K562 (cell line): ENCODE measurements around the gene GOLGA8A. TPM values are rescaled to one million over a fixed set of nuclear protein-coding genes. Genes with fewer than 3 reads are reported as not detected.

Experiments used
- ATAC-seq: fragments of 200-7000 bp; cut with Tn5 transposase; 3 replicates; pipeline ENCODE4 v1.9.1; 2020; ENCODE audit warnings: moderate library complexity
- BruUV-seq: library from RNA; stranded (reverse); fragments of 400-500 nt; replicated peaks from 2 replicates; lab custom pipeline; 2021; lab: Mats Ljungman, UMichigan
- CTCF ChIA-PET: fragments of 300-600 bp; formaldehyde crosslinking; extraction: SDS; loops from one replicate; lab custom pipeline; 2021; ENCODE audit warnings: low intra/inter-chr PET ratio; lab: Yijun Ruan, JAX
- POLR2A ChIA-PET: fragments of 300-600, 350-650 bp; sonication (Branson Sonifier 250); formaldehyde crosslinking; extraction: SDS; loops from one replicate; lab custom pipeline; 2021; ENCODE audit warnings: antibody characterized with exemption, inconsistent platforms; lab: Yijun Ruan, JAX
- DNase-seq, 4 experiments: peaks; one replicate each; pipeline versions ENCODE4 v3.0.0 to v3.0.0-alpha.2; 2011 to 2018; ENCODE audit warnings: low spot score in 3 of 4, mixed read lengths in 3 of 4; ENCODE audit errors: extremely low read depth in 1 of 4
- FAIRE-seq: peaks from 2 replicates; lab custom pipeline; 2011; peaks lifted over from hg19 to GRCh38; lab: Jason Lieb, UNC
- H2AFZ ChIP-seq: 2 replicates; pipeline ENCODE4 v1.6.0; 2011; ENCODE audit warnings: low read depth, low read length, control low read depth, inconsistent platforms
- H3K27ac ChIP-seq: fragments of 200-600 bp; 3 replicates; pipeline ENCODE4 v1.8.0; 2011; ENCODE audit warnings: low read depth, mild to moderate bottlenecking, control low read depth, inconsistent platforms, low read length, moderate library complexity, mixed read lengths; ENCODE audit errors: extremely low read depth
- H3K27me3 ChIP-seq, 2 experiments: fragments of 300-600 bp in 1 of 2; 2 replicates in 1 of 2; 3 replicates in 1 of 2; pipeline versions ENCODE4 v1.6.0 to v1.8.0; 2011; ENCODE audit warnings: inconsistent platforms in 2 of 2, low read length in 2 of 2, mild to moderate bottlenecking in 1 of 2, mixed read lengths in 1 of 2, moderate library complexity in 1 of 2; ENCODE audit not compliant: control insufficient read depth in 2 of 2, insufficient read depth in 2 of 2
- H3K36me3 ChIP-seq: fragments of 300-600 bp; 3 replicates; pipeline ENCODE4 v1.8.0; 2011; ENCODE audit warnings: mild to moderate bottlenecking, low read length, inconsistent platforms; ENCODE audit not compliant: control insufficient read depth, insufficient read depth
- H3K4me1 ChIP-seq, 2 experiments: fragments of 200-600 bp in 1 of 2; replicated peaks in 1 of 2; 2 replicates in 1 of 2; 3 replicates in 1 of 2; pipeline versions ENCODE4 v1.5.1 to v1.8.0; 2011; ENCODE audit warnings: inconsistent platforms in 2 of 2, low read length in 2 of 2, mild to moderate bottlenecking in 1 of 2, mixed read lengths in 1 of 2, moderate library complexity in 1 of 2; ENCODE audit not compliant: control insufficient read depth in 2 of 2, insufficient read depth in 2 of 2
- H3K4me2 ChIP-seq: 2 replicates; pipeline ENCODE4 v1.6.1; 2011; ENCODE audit warnings: low read length, control low read depth, inconsistent platforms, mixed read lengths; ENCODE audit not compliant: insufficient read depth
- H3K4me3 ChIP-seq: fragments of 200-600 bp; sonication (generic), shearing (Covaris generic); 2 replicates; pipeline ENCODE4 v1.5.1; 2016; ENCODE audit warnings: control low read depth, inconsistent platforms
- H3K79me2 ChIP-seq: fragments of 200-600 bp; 3 replicates; pipeline ENCODE4 v1.8.0; 2011; ENCODE audit warnings: low read length, inconsistent platforms; ENCODE audit not compliant: control insufficient read depth, insufficient read depth
- H3K9ac ChIP-seq, 2 experiments: 2 replicates each; pipeline versions ENCODE4 v1.6.0 to v1.6.1; 2011; ENCODE audit warnings: low read depth in 2 of 2, low read length in 2 of 2, control low read depth in 1 of 2, inconsistent platforms in 1 of 2, mild to moderate bottlenecking in 1 of 2, mixed read lengths in 1 of 2; ENCODE audit not compliant: insufficient read depth in 1 of 2
- H3K9me1 ChIP-seq: one replicate; pipeline ENCODE4 v1.6.0; 2011; ENCODE audit warnings: inconsistent platforms, mild to moderate bottlenecking, low read length, moderate library complexity; ENCODE audit not compliant: control insufficient read depth, insufficient read depth
- H3K9me3 ChIP-seq: replicated peaks from 2 replicates; pipeline ENCODE4 v1.5.1; 2011; ENCODE audit warnings: low read depth, low read length, inconsistent platforms; ENCODE audit not compliant: control insufficient read depth, insufficient read depth
- H4K20me1 ChIP-seq: replicated peaks from 2 replicates; pipeline ENCODE4 v1.6.1; 2011; ENCODE audit warnings: low read length, inconsistent platforms, mixed read lengths; ENCODE audit not compliant: control insufficient read depth, insufficient read depth
- CREB3L1 ChIP-seq: fragments of 450-650 bp; IDR thresholded peaks from 2 replicates; pipeline ENCODE4 v1.6.1; 2014; ENCODE audit warnings: low read depth, mild to moderate bottlenecking, moderate library complexity, borderline replicate concordance
- CREB5 ChIP-seq: fragments of 250-450 bp; sonication (Bioruptor Pico); IDR thresholded peaks from 2 replicates; pipeline ENCODE4 v1.5.0; 2020; ENCODE audit warnings: mild to moderate bottlenecking
- FOXA3 ChIP-seq, 2 experiments: fragments of 450-650 bp in 1 of 2; sonication (generic) in 1 of 2; formaldehyde crosslinking; IDR thresholded peaks in 1 of 2; conservative IDR thresholded peaks in 1 of 2; 2 replicates each; pipeline versions ENCODE4 v1.4.0 to v1.8.0; 2020 to 2022; ENCODE audit warnings: mild to moderate bottlenecking in 2 of 2, missing genetic modification reagents in 1 of 2
- GTF2E2 ChIP-seq: fragments of 200-800 bp; sonication (Bioruptor generic); IDR thresholded peaks from 2 replicates; pipeline ENCODE4 v1.6.1; 2016; ENCODE audit warnings: missing genetic modification characterization, missing compliant biosample characterization
- HBP1 ChIP-seq: fragments of 450-650 bp; formaldehyde crosslinking; IDR thresholded peaks from 2 replicates; pipeline ENCODE4 v1.4.0; 2022; ENCODE audit warnings: missing genetic modification characterization
- JUND ChIP-seq, 2 experiments: IDR thresholded peaks; 2 replicates in 1 of 2; 3 replicates in 1 of 2; pipeline ENCODE4 v1.6.1; 2011; ENCODE audit warnings: borderline replicate concordance in 2 of 2, low read depth in 2 of 2, low read length in 2 of 2, improper control_type of control experiment in 1 of 2, missing biosample characterization in 1 of 2, missing genetic modification characterization in 1 of 2, missing genetic modification reagents in 1 of 2
- TFE3 ChIP-seq: fragments of 450-650 bp; formaldehyde crosslinking; IDR thresholded peaks from 2 replicates; pipeline ENCODE4 v1.4.0; 2020; ENCODE audit warnings: mild to moderate bottlenecking, mixed read lengths
- ZNF398 ChIP-seq: fragments of 250-450 bp; sonication (Bioruptor Pico); IDR thresholded peaks from 2 replicates; pipeline ENCODE4 v1.8.0; 2021; ENCODE audit warnings: moderate library complexity, mild to moderate bottlenecking, inconsistent platforms
- ZNF695 ChIP-seq: fragments of 450-650 bp; formaldehyde crosslinking; IDR thresholded peaks from 2 replicates; pipeline ENCODE4 v1.4.0; 2020; ENCODE audit warnings: mild to moderate bottlenecking, moderate library complexity
- WGBS: fragments of 100-300 bp; shearing (Covaris generic); methylation state at CpG from one replicate; pipeline ENCODE4 v1.1.6; 2016; ENCODE audit warnings: low coverage, mixed read lengths; ENCODE audit not compliant: insufficient coverage; ENCODE audit errors: missing lambda C conversion rate; 5-methylcytosine and 5-hydroxymethylcytosine counted together
- in situ Hi-C: fragments of 300-500 bp; cut with MboI; formaldehyde crosslinking; loops from 4 replicates; pipeline ENCODE4 v1.15.0; 2018; ENCODE audit warnings: inconsistent platforms, mixed read lengths
- intact Hi-C: fragments of 100-400 bp; cut with micrococcal nuclease; formaldehyde crosslinking; loops from 2 replicates; pipeline ENCODE4 v1.14.2; 2022
- polyA plus RNA-seq, 8 experiments: library from polyadenylated mRNA; depleted of rRNA in 4 of 8; stranded (reverse) in 5 of 8; unstranded in 3 of 8; fragments of >200 nt; fragmentation: Nextera tagmentation in 2 of 8; fragmentation: Illumina TruSeq in 1 of 8; extraction: Ambion mirVana in 2 of 8; extraction: Trizol in 1 of 8; gene quantifications; 2 replicates each; pipeline versions ENCODE4 v1.2.1 to v1.2.3, GENCODE V29; 2011 to 2014; ENCODE audit warnings: inconsistent platforms in 1 of 8, missing spikeins in 1 of 8
- total RNA-seq, 7 experiments: library from RNA; depleted of rRNA in 6 of 7; stranded (reverse); fragments of >200 nt in 6 of 7; fragmentation: Illumina TruSeq in 2 of 7; extraction: Trizol in 2 of 7; gene quantifications; 2 replicates each; pipeline versions ENCODE4 v1.2.1 to v1.2.3, GENCODE V29; 2011 to 2021; ENCODE audit warnings: low replicate concordance in 1 of 7

Gene GOLGA8A
- total and polyA plus RNA-seq, 9 of the 15 experiments (the other 6 are each of a cell fraction or from before 2014, with no cell fraction given), result 11.2 to 191 (median 56.3) TPM

GRCh38 chr15:34470091-34470490, 32.5 kb upstream of the GOLGA8A start (continued):
- TF ChIP-seq CREB3L1, result no peak
- no peak for TF ChIP-seq ZNF398 (CRISPR knock-in tag)
- no peak for TF ChIP-seq GTF2E2 (tag)
- TF ChIP-seq HBP1 (CRISPR knock-in tag), result no peak
- TF ChIP-seq, all 486 proteins: peak for 0

- Histone ChIP-seq H3K4me2 (no peak overlapping the region), H3K27me3 (no peaks in the 10 kb centered on the region), H4K20me1 (no peaks in the 10 kb centered on the region), H3K36me3 (no peaks in the 10 kb centered on the region), H3K9me1 (no peaks in the 10 kb centered on the region), H3K4me3 (no peak overlapping the region), H3K4me1 (no peaks in the 10 kb centered on the region; a peak in 1 of 5 replicates), H3K27ac (no peak overlapping the region), H3K9ac (no peak overlapping the region), H3K79me2 (no peaks in the 10 kb centered on the region), H2AFZ (no peak overlapping the region), H3K9me3 (no peaks in the 10 kb centered on the region)
- in situ Hi-C loops (no loop called here), intact Hi-C loops (no loop called here)
- DNase-seq, result no peak
- 31% methylated on average over 1 of the region's 1 CpG for WGBS
- BruUV-seq, result no TSS peak
- ChIA-PET POLR2A (no interaction called here), CTCF (no interaction called here)
- ATAC-seq, result no peak
- FAIRE-seq, result no peak
- TF ChIP-seq ZNF695 (CRISPR knock-in tag) (no peak), TFE3 (CRISPR knock-in tag) (peak; percentile 47), JUND (IDR thresholded peaks at IDR 0.05; ENCODE audit: borderline replicate concordance, low read depth, low read length) (no peak), JUND (tag; IDR thresholded peaks at IDR 0.05; ENCODE audit: borderline replicate concordance, low read depth, low read length) (no peak), CREB5 (CRISPR knock-in tag) (no peak), FOXA3 (CRISPR knock-in tag; conservative IDR thresholded peaks at IDR 0.05 in 1 of 2, IDR thresholded peaks at IDR 0.05 in 1 of 2) (no peak; a peak in 1 of 4 replicates)
Measured at GRCh38 chr15:34461730-34462129, 24.1 kb upstream of the GOLGA8A start.
